ENCODE data around the gene TBC1D12.
"Not testable (repeated sequence)": the region's sequence is repeated elsewhere in the genome, so short reads cannot be mapped to it uniquely, and the experiment has no call there.

Gene TBC1D12

DNA sequence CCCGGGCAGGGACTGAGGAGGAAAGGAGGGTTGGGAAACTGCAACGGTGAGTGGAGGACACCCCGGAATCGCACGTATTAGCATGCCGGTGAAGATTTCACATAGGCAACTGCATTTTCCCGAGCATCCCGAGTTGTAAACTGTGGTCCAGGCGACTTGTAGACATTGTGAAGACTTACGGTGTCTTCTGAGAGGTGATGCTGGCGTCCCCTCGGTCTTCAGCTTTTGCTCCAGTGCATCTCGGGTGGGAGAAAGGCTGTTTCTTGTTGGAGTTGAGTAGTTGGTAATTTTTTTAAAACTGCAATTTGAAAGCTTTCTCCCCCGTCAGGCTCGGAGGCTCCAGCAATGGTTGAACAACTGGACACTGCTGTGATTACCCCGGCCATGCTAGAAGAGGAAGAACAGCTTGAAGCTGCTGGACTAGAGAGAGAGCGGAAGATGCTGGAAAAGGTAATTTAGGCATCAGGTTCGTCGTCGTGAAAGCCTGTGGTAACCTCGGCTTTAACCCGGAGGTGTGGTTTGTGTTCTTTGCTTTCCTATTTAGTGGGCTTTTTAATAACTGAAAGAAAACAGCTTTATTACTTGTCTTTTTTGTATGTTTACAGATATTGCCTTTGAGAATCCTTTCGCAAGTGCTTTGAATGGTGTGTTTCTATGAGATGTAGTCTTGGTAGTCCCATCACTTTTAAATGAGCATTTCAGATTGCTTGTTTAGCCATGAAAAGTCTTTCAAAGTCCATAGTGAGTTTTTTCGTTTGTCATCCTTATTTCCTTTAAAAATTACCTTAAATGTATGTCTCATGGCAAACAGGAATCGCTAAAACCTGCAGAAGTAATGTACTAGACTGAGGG, 143.9 kb downstream of the TBC1D12 start:
- Histone ChIP-seq H3K36me3 (ENCODE audit: control insufficient read depth, insufficient read depth, low read length) (no peaks in the 10 kb centered on the region), H3K27ac (ENCODE audit: low read depth, low read length) (peak overlapping the region; percentile 93), H3K18ac (ENCODE audit: low read length) (peak overlapping the region; percentile 98), H3K56ac (ENCODE audit: low read length) (peak overlapping the region; percentile 98), H3K79me1 (ENCODE audit: low read length) (no peaks in the 10 kb centered on the region), H2AK5ac (ENCODE audit: low read length) (no peak overlapping the region), H2BK15ac (replicated peaks; ENCODE audit: low read depth) (no peak overlapping the region), H3K4me2 (ENCODE audit: low read length) (peak overlapping the region; percentile 66), H3K4me1 (ENCODE audit: control insufficient read depth, low read depth, low read length) (no peaks in the 10 kb centered on the region), H3K4ac (ENCODE audit: low read depth, low read length) (no peak overlapping the region), H4K5ac (ENCODE audit: low read length) (no peak overlapping the region), H3K79me2 (ENCODE audit: control insufficient read depth, insufficient read depth, low read length) (peaks cover 38% of the 10 kb centered on the region), H3K27me3 (ENCODE audit: insufficient read depth, low read length, poor library complexity) (no peaks in the 10 kb centered on the region), H3K23ac (ENCODE audit: low read length) (peak overlapping the region; percentile 32), H3K9ac (ENCODE audit: low read length) (peak overlapping the region; percentile 90), H2BK120ac (ENCODE audit: low read depth, low read length) (no peak overlapping the region), H3K4me3 (ENCODE audit: low read length) (peak overlapping the region; percentile 80), H2BK5ac (ENCODE audit: low read length) (peak overlapping the region; percentile 14), H4K8ac (ENCODE audit: low read depth, low read length) (no peak overlapping the region)
- no CpG with 5 or more reads among the region's 25 CpGs for WGBS (ENCODE audit: extremely low coverage, insufficient coverage, low lambda C conversion rate)
- DNase-seq = peak; percentile 44

DNA sequence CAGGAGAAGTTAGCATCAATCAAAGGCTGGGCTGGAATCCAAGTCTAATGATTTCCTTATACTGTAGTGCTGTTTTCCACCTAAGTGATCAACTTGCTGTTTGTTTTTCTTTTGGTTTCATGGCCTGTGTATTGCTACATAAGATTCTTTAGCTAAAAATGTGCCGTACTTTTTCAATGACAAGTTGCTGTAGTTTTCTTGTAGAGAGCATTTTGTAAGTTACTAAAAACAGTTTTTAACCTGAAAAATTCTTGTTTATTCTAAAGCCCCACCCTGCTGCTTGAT, 144.5 kb downstream of the TBC1D12 start:
- H2AK5ac ChIP-seq (ENCODE audit: low read length) = no peak overlapping the region
- H3K18ac ChIP-seq (ENCODE audit: low read length) = no peak overlapping the region
- H3K56ac ChIP-seq (ENCODE audit: low read length) = peak overlapping the region; percentile 98
- H4K5ac ChIP-seq (ENCODE audit: low read length) = no peak overlapping the region
- WGBS (ENCODE audit: extremely low coverage, insufficient coverage, low lambda C conversion rate) = no CpG with 5 or more reads among the region's 1 CpG
- H3K9ac ChIP-seq (ENCODE audit: low read length) = peak overlapping the region; percentile 90
- H3K23ac ChIP-seq (ENCODE audit: low read length) = no peak overlapping the region
- H3K4me1 ChIP-seq (ENCODE audit: control insufficient read depth, low read depth, low read length) = no peaks in the 10 kb centered on the region
- no peak for DNase-seq
- no peak overlapping the region for H3K4ac ChIP-seq (ENCODE audit: low read depth, low read length)
- H3K79me1 ChIP-seq (ENCODE audit: low read length) = no peaks in the 10 kb centered on the region
- H2BK15ac ChIP-seq (replicated peaks; ENCODE audit: low read depth) = no peak overlapping the region
- no peak overlapping the region for H2BK5ac ChIP-seq (ENCODE audit: low read length)
- no peak overlapping the region for H4K8ac ChIP-seq (ENCODE audit: low read depth, low read length)
- H3K36me3 ChIP-seq (ENCODE audit: control insufficient read depth, insufficient read depth, low read length) = no peaks in the 10 kb centered on the region
- no peak overlapping the region for H3K27ac ChIP-seq (ENCODE audit: low read depth, low read length)
- H3K4me3 ChIP-seq (ENCODE audit: low read length) = peak overlapping the region; percentile 80
- peak overlapping the region; percentile 66 for H3K4me2 ChIP-seq (ENCODE audit: low read length)
- H2BK120ac ChIP-seq (ENCODE audit: low read depth, low read length) = no peak overlapping the region
- H3K79me2 ChIP-seq (ENCODE audit: control insufficient read depth, insufficient read depth, low read length) = peaks cover 41% of the 10 kb centered on the region
- H3K27me3 ChIP-seq (ENCODE audit: insufficient read depth, low read length, poor library complexity) = no peaks in the 10 kb centered on the region

DNA sequence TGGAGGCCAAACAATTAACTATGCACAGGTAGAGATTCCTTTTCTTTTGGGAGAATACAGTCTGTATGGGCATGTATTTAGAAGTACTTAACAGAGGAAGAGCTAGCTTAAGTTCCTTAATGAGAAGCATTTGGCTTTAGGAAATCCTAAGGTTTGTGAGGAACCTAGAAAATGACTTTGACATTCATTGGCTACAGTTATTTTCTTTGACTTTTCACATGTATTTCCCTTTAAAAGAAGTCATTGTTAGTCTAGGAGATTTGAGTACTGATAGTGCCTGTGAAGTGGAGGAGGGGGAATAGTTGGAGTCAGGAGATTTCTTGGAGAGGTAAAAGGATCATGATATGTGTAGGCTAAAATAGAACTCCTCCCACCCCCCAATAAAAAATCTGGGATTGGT, 146.9 kb downstream of the TBC1D12 start:
- no peaks in the 10 kb centered on the region for H3K36me3 ChIP-seq (ENCODE audit: control insufficient read depth, insufficient read depth, low read length)
- H3K4me2 ChIP-seq (ENCODE audit: low read length) = no peak overlapping the region
- H4K5ac ChIP-seq (ENCODE audit: low read length) = no peak overlapping the region
- H2AK5ac ChIP-seq (ENCODE audit: low read length) = no peak overlapping the region
- H3K27ac ChIP-seq (ENCODE audit: low read depth, low read length) = no peak overlapping the region
- H2BK15ac ChIP-seq (replicated peaks; ENCODE audit: low read depth) = no peak overlapping the region
- H3K18ac ChIP-seq (ENCODE audit: low read length) = no peak overlapping the region
- no peak overlapping the region for H3K23ac ChIP-seq (ENCODE audit: low read length)
- H3K4me3 ChIP-seq (ENCODE audit: low read length) = no peak overlapping the region
- H3K79me2 ChIP-seq (ENCODE audit: control insufficient read depth, insufficient read depth, low read length) = peaks cover 46% of the 10 kb centered on the region
- H2BK120ac ChIP-seq (ENCODE audit: low read depth, low read length) = no peak overlapping the region
- H3K4ac ChIP-seq (ENCODE audit: low read depth, low read length) = no peak overlapping the region
- H2BK5ac ChIP-seq (ENCODE audit: low read length) = no peak overlapping the region
- H3K27me3 ChIP-seq (ENCODE audit: insufficient read depth, low read length, poor library complexity) = no peaks in the 10 kb centered on the region
- no peaks in the 10 kb centered on the region for H3K4me1 ChIP-seq (ENCODE audit: control insufficient read depth, low read depth, low read length)
- H4K8ac ChIP-seq (ENCODE audit: low read depth, low read length) = no peak overlapping the region
- H3K9ac ChIP-seq (ENCODE audit: low read length) = no peak overlapping the region
- no peak overlapping the region for H3K56ac ChIP-seq (ENCODE audit: low read length)
- no peaks in the 10 kb centered on the region for H3K79me1 ChIP-seq (ENCODE audit: low read length)
- DNase-seq = peak; percentile 47

DNA sequence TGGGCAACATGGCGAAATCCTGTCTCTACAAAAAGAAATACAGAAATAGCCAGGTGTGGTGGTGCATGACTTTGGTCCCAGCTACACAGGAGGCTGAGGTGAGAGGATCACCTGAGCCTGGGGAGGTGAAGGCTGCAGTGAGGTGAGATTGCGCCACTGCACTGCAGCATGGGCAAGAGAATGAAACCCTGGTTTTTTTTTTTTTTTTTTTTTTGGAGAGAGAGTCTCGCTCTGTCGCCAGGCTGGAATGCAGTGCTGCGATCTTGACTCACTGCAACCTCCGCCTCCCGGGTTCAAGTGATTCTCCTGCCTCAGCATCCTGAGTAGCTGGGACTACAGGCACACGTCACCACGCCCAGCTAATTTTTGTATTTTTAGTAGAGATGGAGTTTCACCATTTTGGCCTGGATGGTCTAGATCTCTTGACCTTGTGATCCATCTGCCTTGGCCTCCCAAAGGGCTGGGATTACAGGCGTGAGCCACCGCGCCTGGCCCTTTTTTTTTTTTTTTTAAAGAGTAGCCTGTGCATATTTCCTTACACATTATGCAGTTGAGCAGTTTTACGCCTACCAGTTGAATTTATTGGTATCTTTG, 165.5 kb downstream of the TBC1D12 start:
- H3K4me3 ChIP-seq (ENCODE audit: low read length); H2BK120ac ChIP-seq (ENCODE audit: low read depth, low read length); H2BK5ac ChIP-seq (ENCODE audit: low read length); H2AK5ac ChIP-seq (ENCODE audit: low read length); H2BK15ac ChIP-seq (replicated peaks; ENCODE audit: low read depth); H3K4ac ChIP-seq (ENCODE audit: low read depth, low read length); H3K23ac ChIP-seq (ENCODE audit: low read length); H3K79me1 ChIP-seq (ENCODE audit: low read length); H3K9ac ChIP-seq (ENCODE audit: low read length); H3K4me2 ChIP-seq (ENCODE audit: low read length); H3K36me3 ChIP-seq (ENCODE audit: control insufficient read depth, insufficient read depth, low read length); H3K79me2 ChIP-seq (ENCODE audit: control insufficient read depth, insufficient read depth, low read length); H4K8ac ChIP-seq (ENCODE audit: low read depth, low read length); H3K27me3 ChIP-seq (ENCODE audit: insufficient read depth, low read length, poor library complexity); H4K5ac ChIP-seq (ENCODE audit: low read length); H3K27ac ChIP-seq (ENCODE audit: low read depth, low read length); H3K4me1 ChIP-seq (ENCODE audit: control insufficient read depth, low read depth, low read length); H3K56ac ChIP-seq (ENCODE audit: low read length); H3K18ac ChIP-seq (ENCODE audit: low read length): not testable (repeated sequence)
- peak; percentile 23 for DNase-seq
- no CpG with 5 or more reads among the region's 13 CpGs for WGBS (ENCODE audit: extremely low coverage, insufficient coverage, low lambda C conversion rate)

DNA sequence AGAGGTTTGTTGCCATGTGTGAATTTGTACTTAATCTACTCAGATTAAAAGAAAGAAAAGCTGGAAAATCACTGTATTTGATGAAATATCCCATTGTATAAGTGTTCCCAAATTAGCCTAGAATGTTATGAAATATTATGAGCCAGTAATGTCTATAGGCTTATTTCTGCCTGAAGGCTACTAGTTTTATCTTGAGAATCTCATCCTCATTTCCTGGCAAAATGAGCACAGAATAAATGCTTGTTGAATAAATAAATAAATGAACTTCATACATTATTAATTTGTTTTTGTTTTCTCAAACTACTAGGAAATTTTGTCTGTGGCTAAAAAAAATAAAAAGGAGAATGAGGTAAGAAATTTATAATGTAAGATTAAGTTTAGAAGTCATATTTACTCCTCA, 168.7 kb downstream of the TBC1D12 start:
- Histone ChIP-seq H3K4ac (ENCODE audit: low read depth, low read length) (no peak overlapping the region), H3K27me3 (ENCODE audit: insufficient read depth, low read length, poor library complexity) (no peaks in the 10 kb centered on the region), H2AK5ac (ENCODE audit: low read length) (no peak overlapping the region), H3K9ac (ENCODE audit: low read length) (no peak overlapping the region), H3K79me2 (ENCODE audit: control insufficient read depth, insufficient read depth, low read length) (no peaks in the 10 kb centered on the region), H3K4me2 (ENCODE audit: low read length) (no peak overlapping the region), H3K18ac (ENCODE audit: low read length) (no peak overlapping the region), H3K36me3 (ENCODE audit: control insufficient read depth, insufficient read depth, low read length) (peaks cover 3% of the 10 kb centered on the region), H3K27ac (ENCODE audit: low read depth, low read length) (no peak overlapping the region), H2BK15ac (replicated peaks; ENCODE audit: low read depth) (no peak overlapping the region), H3K23ac (ENCODE audit: low read length) (no peak overlapping the region), H4K5ac (ENCODE audit: low read length) (no peak overlapping the region), H3K56ac (ENCODE audit: low read length) (no peak overlapping the region), H4K8ac (ENCODE audit: low read depth, low read length) (no peak overlapping the region), H2BK5ac (ENCODE audit: low read length) (no peak overlapping the region), H3K79me1 (ENCODE audit: low read length) (peaks cover 3% of the 10 kb centered on the region), H3K4me1 (ENCODE audit: control insufficient read depth, low read depth, low read length) (no peaks in the 10 kb centered on the region), H2BK120ac (ENCODE audit: low read depth, low read length) (no peak overlapping the region), H3K4me3 (ENCODE audit: low read length) (no peak overlapping the region)
- no peak for DNase-seq

DNA sequence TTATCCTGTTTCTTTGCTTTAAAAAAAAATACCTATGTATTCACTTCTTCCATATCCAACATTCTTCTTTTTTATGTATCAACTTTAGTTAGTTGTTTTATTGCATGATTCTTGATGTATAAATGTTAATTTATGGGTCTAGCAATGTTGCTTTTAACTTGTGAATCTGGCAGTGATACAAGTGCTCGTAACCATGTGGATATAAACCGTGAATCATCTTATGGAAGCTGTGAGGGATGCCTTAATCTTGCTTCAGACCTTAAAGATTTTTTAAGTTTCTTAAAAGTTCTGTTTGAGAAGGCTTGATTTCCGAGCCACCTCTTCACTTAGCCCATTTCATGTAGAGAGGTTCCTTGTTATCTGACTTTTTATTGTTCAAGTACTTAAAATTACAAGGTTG, 169.2 kb downstream of the TBC1D12 start:
- H3K4ac ChIP-seq (ENCODE audit: low read depth, low read length) = no peak overlapping the region
- H3K18ac ChIP-seq (ENCODE audit: low read length) = no peak overlapping the region
- DNase-seq = no peak
- no peak overlapping the region for H3K4me2 ChIP-seq (ENCODE audit: low read length)
- H2AK5ac ChIP-seq (ENCODE audit: low read length) = no peak overlapping the region
- H3K79me2 ChIP-seq (ENCODE audit: control insufficient read depth, insufficient read depth, low read length) = no peaks in the 10 kb centered on the region
- H3K56ac ChIP-seq (ENCODE audit: low read length) = no peak overlapping the region
- no peaks in the 10 kb centered on the region for H3K27me3 ChIP-seq (ENCODE audit: insufficient read depth, low read length, poor library complexity)
- peaks cover 3% of the 10 kb centered on the region for H3K79me1 ChIP-seq (ENCODE audit: low read length)
- H3K4me3 ChIP-seq (ENCODE audit: low read length) = no peak overlapping the region
- no peak overlapping the region for H3K9ac ChIP-seq (ENCODE audit: low read length)
- H4K5ac ChIP-seq (ENCODE audit: low read length) = no peak overlapping the region
- H3K4me1 ChIP-seq (ENCODE audit: control insufficient read depth, low read depth, low read length) = no peaks in the 10 kb centered on the region
- no peak overlapping the region for H4K8ac ChIP-seq (ENCODE audit: low read depth, low read length)
- peaks cover 4% of the 10 kb centered on the region for H3K36me3 ChIP-seq (ENCODE audit: control insufficient read depth, insufficient read depth, low read length)
- H2BK5ac ChIP-seq (ENCODE audit: low read length) = no peak overlapping the region
- WGBS (ENCODE audit: extremely low coverage, insufficient coverage, low lambda C conversion rate) = no CpG with 5 or more reads among the region's 3 CpGs
- H3K23ac ChIP-seq (ENCODE audit: low read length) = no peak overlapping the region
- no peak overlapping the region for H2BK120ac ChIP-seq (ENCODE audit: low read depth, low read length)
- no peak overlapping the region for H2BK15ac ChIP-seq (replicated peaks; ENCODE audit: low read depth)
- no peak overlapping the region for H3K27ac ChIP-seq (ENCODE audit: low read depth, low read length)
